ENCODE data around the gene MCTP1. TPM values are rescaled to one million over a fixed set of nuclear protein-coding genes. Genes with fewer than 3 reads are reported as not detected.

The MCTP1 gene
- total and polyA plus RNA-seq, 2 of the 8 experiments (the other 6 are each of a cell fraction or from before 2014, with no cell fraction given), result 0.56 to 3.4 TPM

DNA sequence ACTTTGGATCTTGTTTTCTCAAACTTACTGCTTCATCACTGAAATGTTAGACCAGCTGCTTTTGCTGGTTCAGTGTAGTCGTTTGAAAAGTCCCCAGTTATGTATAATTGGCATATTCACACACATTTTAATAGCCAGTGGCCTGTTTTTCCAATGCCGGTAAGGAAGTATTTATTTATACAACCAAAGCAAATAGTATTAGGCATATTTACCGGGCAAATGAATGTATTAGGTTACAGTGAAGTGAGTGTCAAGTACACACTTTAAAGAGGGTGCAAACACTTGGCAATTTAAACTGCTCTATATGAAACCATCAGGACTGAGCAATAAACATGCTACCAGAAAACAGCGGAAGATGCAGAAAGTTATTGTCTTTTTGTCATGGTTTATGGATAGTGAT, 242.9 kb downstream of the MCTP1 start:
- DNase-seq (ENCODE audit: low read depth in 1 of 2, low spot score in 2 of 2) (no peak), FAIRE-seq (no peak)
- 86% methylated on average over 4 of the region's 4 CpGs; no CpG with 5 or more reads in 1 of the 2 experiments for WGBS, 2 experiments (ENCODE audit: extremely low coverage in 1 of 2, insufficient coverage in 1 of 2, insufficient read length in 1 of 2, insufficient replicate concordance in 2 of 2, low coverage in 1 of 2, low lambda C conversion rate in 2 of 2, missing lambda C conversion rate in 1 of 2)
- Histone ChIP-seq H2BK12ac (ENCODE audit: low read depth, low read length) (no peak overlapping the region), H3K9ac (replicated peaks in 1 of 4; ENCODE audit: extremely low read depth in 1 of 4, low read depth in 3 of 4, low read length in 3 of 4) (no peak overlapping the region), H4K5ac (ENCODE audit: insufficient read length, low read depth, low read length) (no peak overlapping the region), H4K20me1 (replicated peaks in 1 of 2; ENCODE audit: control insufficient read depth in 1 of 2, insufficient read depth in 2 of 2, low read length in 2 of 2) (no peaks in the 10 kb centered on the region), H3K18ac (ENCODE audit: extremely low read depth, low read length) (no peak overlapping the region), H3K4ac (replicated peaks; ENCODE audit: insufficient read length, low read depth, low read length) (no peak overlapping the region), H3K56ac (replicated peaks; ENCODE audit: insufficient read length, low read depth, low read length) (no peak overlapping the region), H3K23me2 (ENCODE audit: low read depth, low read length) (no peaks in the 10 kb centered on the region), H2AK5ac (ENCODE audit: low read depth, low read length) (no peak overlapping the region), H2BK5ac (ENCODE audit: low read depth, low read length) (no peak overlapping the region), H3K9me3 (ENCODE audit: insufficient read depth in 2 of 2, low read depth in 1 of 2, low read length in 1 of 2) (no peaks in the 10 kb centered on the region), H3K36me3 (ENCODE audit: control insufficient read depth in 2 of 4, insufficient read depth in 4 of 4, low read length in 3 of 4) (no peaks in the 10 kb centered on the region), H3K23ac (ENCODE audit: insufficient read length) (no peak overlapping the region), H3K27me3 (replicated peaks in 1 of 4; ENCODE audit: control insufficient read depth in 3 of 4, extremely low read depth in 1 of 4, insufficient read depth in 3 of 4, low read length in 3 of 4) (no peaks in the 10 kb centered on the region), H4K8ac (ENCODE audit: extremely low read depth, insufficient read depth, low read length) (no peak overlapping the region), H3K4me1 (replicated peaks in 1 of 4; ENCODE audit: control insufficient read depth in 3 of 4, insufficient read depth in 4 of 4, low read length in 3 of 4) (no peaks in the 10 kb centered on the region), H2AFZ (ENCODE audit: low read length) (no peak overlapping the region), H3K4me2 (ENCODE audit: insufficient read depth in 1 of 2, low read depth in 2 of 2, low read length in 2 of 2) (no peak overlapping the region), H3K14ac (ENCODE audit: insufficient read length) (no peak overlapping the region), H2BK20ac (ENCODE audit: low read length) (no peak overlapping the region), H3K4me3 (ENCODE audit: extremely low read depth in 1 of 4, insufficient read depth in 2 of 4, low read depth in 3 of 4, low read length in 4 of 4) (no peak overlapping the region), H2BK15ac (ENCODE audit: low read length) (no peak overlapping the region), H3K79me1 (ENCODE audit: low read depth, low read length) (no peaks in the 10 kb centered on the region), H3K79me2 (ENCODE audit: control insufficient read depth in 1 of 2, insufficient read depth in 2 of 2, low read length in 2 of 2) (no peaks in the 10 kb centered on the region), H3K27ac (ENCODE audit: low read depth, low read length) (no peak overlapping the region), H2BK120ac (replicated peaks; ENCODE audit: low read depth, low read length) (no peak overlapping the region), H4K91ac (replicated peaks; ENCODE audit: insufficient read length, low read length) (no peak overlapping the region)
- TF ChIP-seq EGR1 (IDR thresholded peaks at IDR 0.05; ENCODE audit: borderline replicate concordance, low read depth, low read length) (no peak), CHD1 (IDR thresholded peaks at IDR 0.05; ENCODE audit: low read depth, low read length) (no peak), SP4 (IDR thresholded peaks at IDR 0.05; ENCODE audit: low read length) (no peak), TBP (IDR thresholded peaks at IDR 0.05; ENCODE audit: low read depth, low read length) (no peak), POU5F1 (IDR thresholded peaks at IDR 0.05; ENCODE audit: low read depth, low read length) (no peak), ZNF274 (IDR thresholded peaks at IDR 0.05; ENCODE audit: borderline replicate concordance, extremely low read depth, low read length) (no peak), SP1 (IDR thresholded peaks at IDR 0.05; ENCODE audit: low read depth, low read length) (no peak), RBBP5 (IDR thresholded peaks at IDR 0.05; ENCODE audit: borderline replicate concordance, low read depth, low read length) (no peak), SAP30 (IDR thresholded peaks at IDR 0.05; ENCODE audit: insufficient read depth, insufficient replicate concordance, low read length) (no peak), GABPA (IDR thresholded peaks at IDR 0.05; ENCODE audit: borderline replicate concordance, insufficient read depth, low read length) (no peak), RAD21 (IDR thresholded peaks at IDR 0.05 in 1 of 2, conservative IDR thresholded peaks at IDR 0.05 in 1 of 2; ENCODE audit: low read depth in 2 of 2, low read length in 2 of 2) (no peak)
- TF ChIP-seq, protein P1, sequence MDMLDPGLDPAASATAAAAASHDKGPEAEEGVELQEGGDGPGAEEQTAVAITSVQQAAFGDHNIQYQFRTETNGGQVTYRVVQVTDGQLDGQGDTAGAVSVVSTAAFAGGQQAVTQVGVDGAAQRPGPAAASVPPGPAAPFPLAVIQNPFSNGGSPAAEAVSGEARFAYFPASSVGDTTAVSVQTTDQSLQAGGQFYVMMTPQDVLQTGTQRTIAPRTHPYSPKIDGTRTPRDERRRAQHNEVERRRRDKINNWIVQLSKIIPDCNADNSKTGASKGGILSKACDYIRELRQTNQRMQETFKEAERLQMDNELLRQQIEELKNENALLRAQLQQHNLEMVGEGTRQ (IDR thresholded peaks at IDR 0.05; ENCODE audit: low read length), result no peak
- ChIA-PET CTCF (ENCODE audit: partially characterized antibody) (no interaction called here), POLR2A (ENCODE audit: partially characterized antibody) (no interaction called here)

Measured in H1 (cell line).